ENCODE results near the gene ODAD4.

DNA sequence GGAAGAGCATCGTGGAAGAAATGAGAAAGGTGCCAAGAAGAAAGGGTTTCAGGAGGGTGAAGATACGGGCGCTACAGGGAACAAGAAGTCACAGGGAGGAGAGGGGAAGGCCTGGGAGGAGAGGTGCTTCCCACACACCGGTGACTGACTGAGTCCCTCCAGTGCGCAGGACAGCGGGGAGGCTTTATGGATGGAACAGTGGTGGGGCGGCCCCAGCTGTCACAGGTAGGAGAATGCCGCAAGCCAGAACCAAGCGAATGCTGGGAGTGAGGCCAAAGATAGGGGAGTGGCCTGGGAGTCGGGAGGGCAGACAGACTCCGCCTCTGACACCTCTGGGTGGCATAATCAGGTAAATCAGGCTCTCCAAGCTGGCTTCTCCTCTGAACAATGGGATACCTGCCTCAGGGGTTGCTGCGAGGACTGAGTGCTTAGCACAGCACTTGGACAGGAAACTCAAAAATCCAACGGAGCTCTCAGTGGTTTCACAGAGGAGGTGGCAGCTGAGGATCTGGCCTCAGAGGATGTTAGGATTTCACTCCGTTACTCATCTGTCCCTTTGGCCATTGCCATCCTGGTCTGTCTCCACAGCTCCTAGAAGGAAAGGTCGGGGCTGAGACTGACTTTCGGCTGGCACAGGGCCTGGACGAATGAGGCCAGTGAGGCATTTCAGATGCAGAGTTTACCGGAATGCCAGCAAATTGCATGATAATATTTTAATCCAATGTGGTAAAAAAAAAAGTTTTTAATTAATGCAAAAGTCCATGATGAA is 35.5 kb downstream of the ODAD4 start:
- TF ChIP-seq POLR2AphosphoS5 (IDR thresholded peaks at IDR 0.05; ENCODE audit: low read depth, low read length) (peak; percentile 66), EZH2phosphoT487 (IDR thresholded peaks at IDR 0.05; ENCODE audit: borderline replicate concordance) (no peak), ELF1 (IDR thresholded peaks at IDR 0.05; ENCODE audit: borderline replicate concordance, low read depth) (no peak), EZH2 (IDR thresholded peaks at IDR 0.05) (no peak), ZNF274 (IDR thresholded peaks at IDR 0.05; ENCODE audit: low read depth, low read length) (no peak), SRF (IDR thresholded peaks at IDR 0.05; ENCODE audit: low read depth) (no peak)
- TF ChIP-seq, protein P1, sequence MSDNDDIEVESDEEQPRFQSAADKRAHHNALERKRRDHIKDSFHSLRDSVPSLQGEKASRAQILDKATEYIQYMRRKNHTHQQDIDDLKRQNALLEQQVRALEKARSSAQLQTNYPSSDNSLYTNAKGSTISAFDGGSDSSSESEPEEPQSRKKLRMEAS (IDR thresholded peaks at IDR 0.05), result no peak
- TF ChIP-seq, protein P2, sequence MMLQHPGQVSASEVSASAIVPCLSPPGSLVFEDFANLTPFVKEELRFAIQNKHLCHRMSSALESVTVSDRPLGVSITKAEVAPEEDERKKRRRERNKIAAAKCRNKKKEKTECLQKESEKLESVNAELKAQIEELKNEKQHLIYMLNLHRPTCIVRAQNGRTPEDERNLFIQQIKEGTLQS (IDR thresholded peaks at IDR 0.05), result no peak
- TF ChIP-seq, protein P3, sequence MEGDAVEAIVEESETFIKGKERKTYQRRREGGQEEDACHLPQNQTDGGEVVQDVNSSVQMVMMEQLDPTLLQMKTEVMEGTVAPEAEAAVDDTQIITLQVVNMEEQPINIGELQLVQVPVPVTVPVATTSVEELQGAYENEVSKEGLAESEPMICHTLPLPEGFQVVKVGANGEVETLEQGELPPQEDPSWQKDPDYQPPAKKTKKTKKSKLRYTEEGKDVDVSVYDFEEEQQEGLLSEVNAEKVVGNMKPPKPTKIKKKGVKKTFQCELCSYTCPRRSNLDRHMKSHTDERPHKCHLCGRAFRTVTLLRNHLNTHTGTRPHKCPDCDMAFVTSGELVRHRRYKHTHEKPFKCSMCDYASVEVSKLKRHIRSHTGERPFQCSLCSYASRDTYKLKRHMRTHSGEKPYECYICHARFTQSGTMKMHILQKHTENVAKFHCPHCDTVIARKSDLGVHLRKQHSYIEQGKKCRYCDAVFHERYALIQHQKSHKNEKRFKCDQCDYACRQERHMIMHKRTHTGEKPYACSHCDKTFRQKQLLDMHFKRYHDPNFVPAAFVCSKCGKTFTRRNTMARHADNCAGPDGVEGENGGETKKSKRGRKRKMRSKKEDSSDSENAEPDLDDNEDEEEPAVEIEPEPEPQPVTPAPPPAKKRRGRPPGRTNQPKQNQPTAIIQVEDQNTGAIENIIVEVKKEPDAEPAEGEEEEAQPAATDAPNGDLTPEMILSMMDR (IDR thresholded peaks at IDR 0.05 in 2 of 3, conservative IDR thresholded peaks at IDR 0.05 in 1 of 3; ENCODE audit: borderline replicate concordance in 1 of 3, insufficient read depth in 1 of 3, low read depth in 2 of 3, low read length in 2 of 3), result no peak
- TF ChIP-seq, protein P4, sequence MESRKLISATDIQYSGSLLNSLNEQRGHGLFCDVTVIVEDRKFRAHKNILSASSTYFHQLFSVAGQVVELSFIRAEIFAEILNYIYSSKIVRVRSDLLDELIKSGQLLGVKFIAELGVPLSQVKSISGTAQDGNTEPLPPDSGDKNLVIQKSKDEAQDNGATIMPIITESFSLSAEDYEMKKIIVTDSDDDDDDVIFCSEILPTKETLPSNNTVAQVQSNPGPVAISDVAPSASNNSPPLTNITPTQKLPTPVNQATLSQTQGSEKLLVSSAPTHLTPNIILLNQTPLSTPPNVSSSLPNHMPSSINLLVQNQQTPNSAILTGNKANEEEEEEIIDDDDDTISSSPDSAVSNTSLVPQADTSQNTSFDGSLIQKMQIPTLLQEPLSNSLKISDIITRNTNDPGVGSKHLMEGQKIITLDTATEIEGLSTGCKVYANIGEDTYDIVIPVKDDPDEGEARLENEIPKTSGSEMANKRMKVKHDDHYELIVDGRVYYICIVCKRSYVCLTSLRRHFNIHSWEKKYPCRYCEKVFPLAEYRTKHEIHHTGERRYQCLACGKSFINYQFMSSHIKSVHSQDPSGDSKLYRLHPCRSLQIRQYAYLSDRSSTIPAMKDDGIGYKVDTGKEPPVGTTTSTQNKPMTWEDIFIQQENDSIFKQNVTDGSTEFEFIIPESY (IDR thresholded peaks at IDR 0.05; ENCODE audit: extremely low read depth, insufficient replicate concordance, low read length), result no peak
